Dermis blood vessel endothelial cell (primary cell): ENCODE measurements around the gene HMCN2. TPM values are rescaled to one million over a fixed set of nuclear protein-coding genes. Genes with fewer than 3 reads are reported as not detected.

ENCODE experiments used
- DNase-seq: peaks from one replicate; pipeline ENCODE4 v3.0.0; 2010
- total RNA-seq: library from RNA; depleted of rRNA; stranded (reverse); fragments of >200 nt; gene quantifications from 2 replicates; pipeline ENCODE4 v1.2.3, GENCODE V29; 2014

Gene HMCN2
- total RNA-seq, 1 donor from 2014 or later = 1.0 TPM

GRCh38 chr9:130347931-130348330 lies 82.4 kb downstream of the HMCN2 start:
- no peak for DNase-seq

- DNase-seq = no peak
These were observed 82.8 kb downstream of the HMCN2 start for GRCh38 chr9:130348341-130348740.

GRCh38 chr9:130348881-130349280 lies 83.3 kb downstream of the HMCN2 start:
- no peak for DNase-seq

GRCh38 chr9:130349398-130349797 lies 83.8 kb downstream of the HMCN2 start:
- DNase-seq = no peak

- DNase-seq = no peak
These were observed 85.8 kb downstream of the HMCN2 start for GRCh38 chr9:130351343-130351742.

GRCh38 chr9:130352081-130352480 lies 86.5 kb downstream of the HMCN2 start:
- DNase-seq = no peak

GRCh38 chr9:130352586-130353285 lies 87.2 kb downstream of the HMCN2 start:
- DNase-seq = no peak

- DNase-seq = no peak
These were observed 88.8 kb downstream of the HMCN2 start for GRCh38 chr9:130354378-130354777.

- DNase-seq = no peak
These were observed 89.2 kb downstream of the HMCN2 start for GRCh38 chr9:130354806-130355205.

- no peak for DNase-seq
These were observed 90.5 kb downstream of the HMCN2 start for GRCh38 chr9:130356033-130356432.

GRCh38 chr9:130356877-130357584 lies 91.5 kb downstream of the HMCN2 start:
- DNase-seq = no peak

- DNase-seq = no peak
These were observed 93.4 kb downstream of the HMCN2 start for GRCh38 chr9:130358928-130359327.

GRCh38 chr9:130359819-130360218 lies 94.3 kb downstream of the HMCN2 start:
- DNase-seq = no peak

- no peak for DNase-seq
These were observed 95.1 kb downstream of the HMCN2 start for GRCh38 chr9:130360672-130361071.

- no peak for DNase-seq
These were observed 96.4 kb downstream of the HMCN2 start for GRCh38 chr9:130361873-130362362.

- DNase-seq = no peak
These were observed 97.1 kb downstream of the HMCN2 start for GRCh38 chr9:130362691-130363090.

GRCh38 chr9:130363755-130364404 lies 98.3 kb downstream of the HMCN2 start:
- DNase-seq = no peak

- no peak for DNase-seq
These were observed 99.2 kb downstream of the HMCN2 start for GRCh38 chr9:130364619-130365322.

GRCh38 chr9:130365323-130365721 lies 99.8 kb downstream of the HMCN2 start:
- no peak for DNase-seq

GRCh38 chr9:130366072-130366471 lies 100.5 kb downstream of the HMCN2 start:
- DNase-seq = no peak

- DNase-seq = no peak
These were observed 101.5 kb downstream of the HMCN2 start for GRCh38 chr9:130366888-130367550.

- peak; percentile 36 for DNase-seq
These were observed 103.1 kb downstream of the HMCN2 start for GRCh38 chr9:130368631-130369103.
